ENCODE data around the gene PPBP. TPM values are rescaled to one million over a fixed set of nuclear protein-coding genes. Genes with fewer than 3 reads are reported as not detected.

The PPBP gene
- polyA plus RNA-seq, 1 of the 3 experiments (the other 2 are of a cell fraction): not detected

GRCh38 chr4:74013264-74013663 lies 25.3 kb upstream of the PPBP start:
- TF ChIP-seq NFIC (IDR thresholded peaks at IDR 0.05; ENCODE audit: borderline replicate concordance) (no peak), TCF12 (IDR thresholded peaks at IDR 0.05) (no peak)
- 7% methylated on average over 2 of the region's 2 CpGs for WGBS (ENCODE audit: low lambda C conversion rate)
- CTCF ChIA-PET: interaction anchor here (0.5 kb wide), 1 partner anchor 43 kb away, joined by 3 read pairs; no protein-coding TSS in a partner anchor

GRCh38 chr4:74012130-74012529 lies 24.1 kb upstream of the PPBP start:
- TF ChIP-seq CHD2 (IDR thresholded peaks at IDR 0.05; ENCODE audit: low read length, partially characterized antibody): no peak
- TF ChIP-seq SMC3 (IDR thresholded peaks at IDR 0.05; ENCODE audit: low read depth, low read length): no peak
- TF ChIP-seq MEF2A (IDR thresholded peaks at IDR 0.05; ENCODE audit: borderline replicate concordance, low read depth): no peak
- no peak for TF ChIP-seq RFX5 (IDR thresholded peaks at IDR 0.05; ENCODE audit: low read length)
- no peak for TF ChIP-seq EP300 (IDR thresholded peaks at IDR 0.05; ENCODE audit: borderline replicate concordance in 1 of 2, low read depth in 1 of 2, low read length in 1 of 2)
- no peak for TF ChIP-seq FOXJ3 (CRISPR knock-in tag; IDR thresholded peaks at IDR 0.05)
- no peak for TF ChIP-seq REST (IDR thresholded peaks at IDR 0.05; ENCODE audit: low read depth, low read length)
- TF ChIP-seq SIN3A (IDR thresholded peaks at IDR 0.05; ENCODE audit: borderline replicate concordance, low read depth, low read length): no peak
- TF ChIP-seq FOSL2 (IDR thresholded peaks at IDR 0.05; ENCODE audit: borderline replicate concordance, low read depth): no peak
- no peak for TF ChIP-seq GABPA (IDR thresholded peaks at IDR 0.05; ENCODE audit: low read depth)
- TF ChIP-seq IRF3 (IDR thresholded peaks at IDR 0.05; ENCODE audit: low read depth, low read length): no peak
- no peak for TF ChIP-seq MXI1 (IDR thresholded peaks at IDR 0.05; ENCODE audit: low read depth, low read length)
- no peak for TF ChIP-seq FOXM1 (IDR thresholded peaks at IDR 0.05; ENCODE audit: low read depth)
- ChIA-PET POLR2A (no interaction called here), CTCF (no interaction called here)
- no peak overlapping the region for H2AFZ ChIP-seq (ENCODE audit: low read depth)
- H3K9ac ChIP-seq: no peak overlapping the region
- no peaks in the 10 kb centered on the region for H3K36me3 ChIP-seq (replicated peaks in 1 of 2; ENCODE audit: control insufficient read depth in 1 of 2, insufficient read depth in 2 of 2, low read length in 1 of 2)
- 12% methylated on average over 4 of the region's 4 CpGs for WGBS (ENCODE audit: low lambda C conversion rate)
- no peak overlapping the region for H3K4me2 ChIP-seq
- H3K27ac ChIP-seq (ENCODE audit: low read depth in 2 of 2, low read length in 1 of 2): no peak overlapping the region
- H3K79me2 ChIP-seq (ENCODE audit: insufficient read depth): no peaks in the 10 kb centered on the region
- H3F3A ChIP-seq (replicated peaks; ENCODE audit: insufficient read depth): no peaks in the 10 kb centered on the region
- no peaks in the 10 kb centered on the region; the same call in 1 of the 2 replicates for H3K27me3 ChIP-seq (ENCODE audit: insufficient read depth)
- no peaks in the 10 kb centered on the region for H3K4me1 ChIP-seq (ENCODE audit: control insufficient read depth in 1 of 2, insufficient read depth in 2 of 2, low read depth in 1 of 2, low read length in 1 of 2)
- no peak for DNase-seq
- H3K4me3 ChIP-seq (ENCODE audit: low read depth in 2 of 2, low read length in 1 of 2): no peak overlapping the region
- no peaks in the 10 kb centered on the region for H4K20me1 ChIP-seq (ENCODE audit: insufficient read depth)
- H3K9me2 ChIP-seq: no peaks in the 10 kb centered on the region
- no peaks in the 10 kb centered on the region for H3K9me3 ChIP-seq

More at GRCh38 chr4:74013264-74013663, 25.3 kb upstream of the PPBP start:
- Histone ChIP-seq H3K79me2 (ENCODE audit: insufficient read depth) (no peaks in the 10 kb centered on the region), H3K4me1 (ENCODE audit: control insufficient read depth in 1 of 2, insufficient read depth in 2 of 2, low read depth in 1 of 2, low read length in 1 of 2) (no peaks in the 10 kb centered on the region), H2AFZ (ENCODE audit: low read depth) (no peak overlapping the region), H3K4me2 (no peak overlapping the region), H3F3A (replicated peaks; ENCODE audit: insufficient read depth) (no peaks in the 10 kb centered on the region), H3K27me3 (ENCODE audit: insufficient read depth) (no peaks in the 10 kb centered on the region; the same call in 1 of the 2 replicates), H3K9ac (no peak overlapping the region), H3K4me3 (ENCODE audit: low read depth in 2 of 2, low read length in 1 of 2) (no peak overlapping the region), H4K20me1 (ENCODE audit: insufficient read depth) (no peaks in the 10 kb centered on the region), H3K27ac (ENCODE audit: low read depth in 2 of 2, low read length in 1 of 2) (no peak overlapping the region), H3K9me3 (no peaks in the 10 kb centered on the region), H3K9me2 (no peaks in the 10 kb centered on the region), H3K36me3 (replicated peaks in 1 of 2; ENCODE audit: control insufficient read depth in 1 of 2, insufficient read depth in 2 of 2, low read length in 1 of 2) (no peaks in the 10 kb centered on the region)
- DNase-seq: no peak
- POLR2A ChIA-PET: no interaction called here
